ENCODE results near the gene PCBP3. TPM values are rescaled to one million over a fixed set of nuclear protein-coding genes. Genes with fewer than 3 reads are reported as not detected.

The PCBP3 gene
- total and polyA plus RNA-seq, 12 donors: 1.7 to 15.8 (median 4.7) TPM

GRCh38 chr21:45818276-45818903, 174.9 kb downstream of the PCBP3 start:
- WGBS, 4 donors: 72 to 81% (median 79%) methylated on average over 11 of the region's 11 CpGs
- intact Hi-C loops (cut with DNase I): loop anchor here in 1 of 2 donors (5.0 kb wide), 1 partner anchor 261 kb away; no protein-coding TSS in a partner anchor

GRCh38 chr21:45818904-45819285, 175.4 kb downstream of the PCBP3 start:
- intact Hi-C loops (cut with DNase I): loop anchor here in 1 of 2 donors (5.0 kb wide), 1 partner anchor 262 kb away; no protein-coding TSS in a partner anchor
- Histone ChIP-seq H3K4me1 (replicated peaks in 1 of 2) (peaks cover 0 to 8% of the 10 kb centered on the region in 2 donors), H3K27ac (no peak overlapping the region), H3K27me3 (no peaks in the 10 kb centered on the region), H3K4me3 (no peak overlapping the region), H3K9me3 (replicated peaks in 1 of 3) (no peaks in the 10 kb centered on the region), H3K36me3 (replicated peaks in 1 of 2) (no peaks in the 10 kb centered on the region)
- WGBS, 4 donors: 67 to 83% (median 72%) methylated on average over 8 of the region's 8 CpGs
- TF ChIP-seq CTCF (IDR thresholded peaks at IDR 0.05) (no peak), POLR2A (IDR thresholded peaks at IDR 0.05) (no peak)
- no peak for DNase-seq

More at GRCh38 chr21:45818276-45818903, 174.9 kb downstream of the PCBP3 start:
- Histone ChIP-seq H3K27me3 (no peaks in the 10 kb centered on the region), H3K9me3 (replicated peaks in 1 of 3) (no peaks in the 10 kb centered on the region), H3K36me3 (replicated peaks in 1 of 2) (no peaks in the 10 kb centered on the region), H3K4me1 (replicated peaks in 1 of 2) (peaks cover 0 to 8% of the 10 kb centered on the region in 2 donors), H3K4me3 (no peak overlapping the region), H3K27ac (no peak overlapping the region)
- no peak for DNase-seq
- no peak for TF ChIP-seq POLR2A (IDR thresholded peaks at IDR 0.05)
- no peak for TF ChIP-seq CTCF (IDR thresholded peaks at IDR 0.05)

GRCh38 chr21:45819478-45820170, 176.1 kb downstream of the PCBP3 start:
- no peaks in the 10 kb centered on the region for H3K36me3 ChIP-seq (replicated peaks in 1 of 2)
- DNase-seq: peak in 2 of 7 donors; percentile 18 to 70
- intact Hi-C loops (cut with DNase I): loop anchor here (5.0 to 10.0 kb wide), 3 partner anchors 222 to 345 kb away; no protein-coding TSS in a partner anchor
- H3K27me3 ChIP-seq: no peaks in the 10 kb centered on the region
- TF ChIP-seq POLR2A (IDR thresholded peaks at IDR 0.05): no peak
- no peak for TF ChIP-seq CTCF (IDR thresholded peaks at IDR 0.05)
- H3K27ac ChIP-seq: peak overlapping the region in 1 of 5 donors; percentile 40
- H3K4me3 ChIP-seq: no peak overlapping the region
- H3K4me1 ChIP-seq (replicated peaks in 1 of 2): peaks cover 0 to 8% of the 10 kb centered on the region in 2 donors
- 72 to 89% (median 85%) methylated on average over 11 to 18 of the region's 18 CpGs for WGBS, 4 donors
- no peaks in the 10 kb centered on the region for H3K9me3 ChIP-seq (replicated peaks in 1 of 3)
